ENCODE data around the gene CAMK2N2.
A peak's percentile ranks its signal among the peaks of the same experiment; 100 is the strongest.

CAMK2N2 gene

DNA sequence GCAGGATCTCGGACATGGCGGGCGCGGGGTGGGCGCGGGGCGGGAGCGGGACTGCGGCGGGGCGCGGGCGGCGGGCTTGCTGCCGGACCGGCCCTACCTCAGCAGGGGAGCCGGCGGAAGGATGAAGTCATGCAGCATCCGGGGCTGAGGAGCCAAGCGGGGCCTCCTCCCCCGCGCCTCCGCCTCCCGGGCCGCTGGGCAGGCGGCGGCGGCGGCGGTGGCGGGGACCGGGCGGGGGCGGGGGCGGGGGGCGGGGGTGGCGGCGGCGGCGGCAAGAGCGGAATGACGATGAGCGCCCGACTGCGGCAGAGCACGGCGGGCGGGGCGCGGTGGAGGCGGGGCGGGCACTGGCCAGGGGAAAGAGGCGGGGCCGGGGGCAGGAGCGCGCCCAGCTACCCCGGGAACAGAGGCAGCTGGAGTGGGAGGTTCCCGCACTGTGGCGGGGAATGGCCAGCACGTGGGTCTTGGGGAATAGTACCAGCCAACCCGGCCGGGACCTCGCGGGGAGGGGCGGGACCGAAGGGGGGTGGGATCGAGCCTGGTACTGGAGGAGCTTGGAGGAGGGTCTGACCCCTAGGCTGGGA lies at the start of gene CAMK2N2:
CAMK2N2 (minus strand) TSS at position 284 of the 584 bp plus-strand sequence; CDS start at position 16, 268 bp downstream.
- no peak for DNase-seq (ENCODE audit: low read depth in 2 of 2)

DNA sequence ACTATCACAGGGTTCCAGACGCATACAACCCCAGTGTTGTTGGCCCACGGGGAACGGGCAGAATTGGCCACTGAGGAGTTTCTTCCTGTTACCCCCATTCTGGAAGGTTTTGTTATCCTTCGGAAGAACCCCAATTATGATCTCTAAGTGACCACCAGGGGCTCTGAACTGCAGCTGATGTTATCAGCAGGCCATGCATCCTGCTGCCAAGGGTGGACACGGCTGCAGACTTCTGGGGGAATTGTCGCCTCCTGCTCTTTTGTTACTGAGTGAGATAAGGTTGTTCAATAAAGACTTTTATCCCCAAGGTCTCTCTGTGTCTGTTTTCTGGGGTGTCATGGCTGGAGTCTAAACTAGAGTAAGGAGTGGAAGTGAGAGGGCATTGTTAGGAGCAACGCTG lies 47.4 kb upstream of the CAMK2N2 start:
- DNase-seq (ENCODE audit: low read depth in 2 of 2), result no peak

DNA sequence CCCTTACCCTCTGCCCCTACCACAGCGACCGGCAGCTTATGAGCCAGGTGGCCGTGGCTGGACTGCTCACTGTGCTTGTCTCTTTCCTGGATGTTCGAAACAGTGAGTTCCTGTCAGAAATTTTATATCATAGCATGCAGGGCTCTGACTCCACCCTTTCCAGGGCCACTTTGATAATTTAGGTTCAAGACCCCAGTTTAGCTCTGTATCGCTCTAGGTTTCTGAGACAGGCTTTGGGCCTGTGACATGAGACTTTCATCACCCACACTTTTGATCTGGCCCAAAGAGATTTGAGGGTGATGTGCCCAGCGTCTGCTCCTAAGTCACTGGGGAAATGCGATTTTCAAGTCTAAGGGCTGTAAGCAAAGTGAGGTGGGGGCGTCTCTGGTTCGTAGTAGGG lies 46.6 kb upstream of the CAMK2N2 start:
- DNase-seq (ENCODE audit: low read depth in 2 of 2), result no peak

DNA sequence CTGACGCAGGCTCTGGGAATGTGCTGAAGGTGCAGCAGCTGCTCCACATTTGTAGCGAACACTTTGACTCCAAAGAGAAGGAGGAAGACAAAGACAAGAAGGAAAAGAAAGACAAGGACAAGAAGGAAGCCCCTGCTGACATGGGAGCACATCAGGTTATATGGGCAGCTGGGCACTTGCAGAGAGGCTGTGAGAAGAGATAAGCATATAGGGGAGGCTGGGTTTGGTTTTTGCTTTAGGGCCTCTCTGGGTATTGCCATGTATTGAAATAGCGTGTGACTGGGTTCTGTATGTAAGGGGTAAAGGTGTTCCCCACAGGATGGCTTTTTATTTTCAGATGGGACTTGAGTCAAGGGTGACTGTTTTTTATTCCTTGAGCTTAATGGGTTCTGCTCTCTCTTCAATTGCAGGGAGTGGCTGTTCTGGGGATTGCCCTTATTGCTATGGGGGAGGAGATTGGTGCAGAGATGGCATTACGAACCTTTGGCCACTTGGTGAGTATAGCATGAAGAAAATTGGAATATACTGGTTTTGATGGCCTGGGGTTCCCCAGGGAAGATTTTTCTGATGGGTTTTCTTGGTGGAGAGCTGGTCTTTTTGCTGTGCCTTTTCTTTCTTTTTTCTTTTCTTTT lies 45.1 kb upstream of the CAMK2N2 start:
- DNase-seq (ENCODE audit: low read depth in 2 of 2), result no peak

DNA sequence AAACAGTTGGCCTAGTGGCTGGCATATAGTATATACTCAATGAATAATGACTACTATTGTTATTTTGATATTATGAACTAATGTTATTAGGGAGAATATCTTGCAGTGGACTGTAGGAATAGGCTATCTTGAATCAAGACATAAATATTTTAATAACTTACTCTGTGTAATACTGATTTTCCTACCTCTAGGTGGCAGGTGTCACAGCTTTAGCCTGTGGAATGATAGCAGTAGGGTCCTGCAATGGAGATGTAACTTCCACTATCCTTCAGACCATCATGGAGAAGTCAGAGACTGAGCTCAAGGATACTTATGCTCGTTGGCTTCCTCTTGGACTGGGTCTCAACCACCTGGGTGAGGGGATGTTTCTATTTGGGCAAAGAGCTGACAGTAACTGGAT lies 44.2 kb upstream of the CAMK2N2 start:
- no peak for DNase-seq (ENCODE audit: low read depth in 2 of 2)

DNA sequence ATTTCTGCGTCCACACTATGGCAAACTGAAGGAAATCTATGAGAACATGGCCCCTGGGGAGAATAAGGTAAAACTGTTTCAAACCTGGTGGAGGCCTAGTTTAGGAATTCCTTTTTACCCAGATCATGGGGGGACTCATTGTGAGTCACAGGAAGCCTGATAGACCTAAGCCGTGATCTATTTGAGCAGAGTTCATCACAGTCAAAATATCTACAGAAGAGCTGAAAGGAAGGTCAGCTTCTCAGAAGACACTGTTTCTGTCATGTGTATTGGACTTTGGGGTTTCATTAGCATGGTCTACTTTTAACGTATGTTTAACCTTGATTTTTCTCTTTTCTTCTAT lies 39.0 kb upstream of the CAMK2N2 start:
- no peak for DNase-seq (ENCODE audit: low read depth in 2 of 2)

DNA sequence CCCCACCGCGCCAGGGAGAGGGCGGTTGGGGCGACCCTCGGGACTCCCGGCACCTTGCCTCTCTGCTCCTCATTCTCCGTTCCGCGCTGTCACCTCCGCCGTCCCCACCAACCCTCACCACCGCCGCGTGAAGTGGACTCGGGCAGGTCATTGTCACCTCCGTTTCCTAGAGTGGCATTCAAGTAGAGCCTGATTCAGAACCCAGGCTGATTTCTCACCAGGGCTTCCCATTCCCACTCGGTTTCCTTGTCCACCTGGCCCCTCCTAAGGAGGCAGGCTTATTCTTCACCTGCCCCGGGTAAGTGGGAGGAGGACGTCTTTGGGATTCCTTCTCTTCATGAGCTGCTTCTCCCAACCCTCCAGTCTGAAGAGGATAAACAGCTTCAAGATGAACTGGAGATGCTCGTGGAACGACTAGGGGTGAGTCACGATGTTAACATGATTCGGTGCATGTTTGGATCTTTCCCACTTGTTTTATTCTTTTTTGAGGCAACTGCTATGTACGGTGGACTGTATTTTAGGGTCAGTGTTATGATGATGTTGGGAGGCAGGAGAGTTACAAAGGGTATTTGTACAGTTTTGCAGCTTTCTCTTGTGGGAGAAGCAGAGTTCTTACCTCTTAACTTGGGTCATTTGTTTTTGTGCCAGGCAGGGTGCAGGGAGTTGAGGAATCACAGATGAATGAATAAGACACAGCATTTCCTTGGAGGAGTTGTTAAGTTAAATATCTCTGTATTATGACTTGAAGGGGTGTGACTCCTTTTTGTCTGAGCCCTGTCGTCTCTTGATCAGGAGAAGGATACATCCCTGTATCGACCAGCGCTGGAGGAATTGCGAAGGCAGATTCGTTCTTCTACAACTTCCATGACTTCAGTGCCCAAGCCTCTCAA lies 38.4 kb upstream of the CAMK2N2 start:
- no peak for DNase-seq (ENCODE audit: low read depth in 2 of 2)

DNA sequence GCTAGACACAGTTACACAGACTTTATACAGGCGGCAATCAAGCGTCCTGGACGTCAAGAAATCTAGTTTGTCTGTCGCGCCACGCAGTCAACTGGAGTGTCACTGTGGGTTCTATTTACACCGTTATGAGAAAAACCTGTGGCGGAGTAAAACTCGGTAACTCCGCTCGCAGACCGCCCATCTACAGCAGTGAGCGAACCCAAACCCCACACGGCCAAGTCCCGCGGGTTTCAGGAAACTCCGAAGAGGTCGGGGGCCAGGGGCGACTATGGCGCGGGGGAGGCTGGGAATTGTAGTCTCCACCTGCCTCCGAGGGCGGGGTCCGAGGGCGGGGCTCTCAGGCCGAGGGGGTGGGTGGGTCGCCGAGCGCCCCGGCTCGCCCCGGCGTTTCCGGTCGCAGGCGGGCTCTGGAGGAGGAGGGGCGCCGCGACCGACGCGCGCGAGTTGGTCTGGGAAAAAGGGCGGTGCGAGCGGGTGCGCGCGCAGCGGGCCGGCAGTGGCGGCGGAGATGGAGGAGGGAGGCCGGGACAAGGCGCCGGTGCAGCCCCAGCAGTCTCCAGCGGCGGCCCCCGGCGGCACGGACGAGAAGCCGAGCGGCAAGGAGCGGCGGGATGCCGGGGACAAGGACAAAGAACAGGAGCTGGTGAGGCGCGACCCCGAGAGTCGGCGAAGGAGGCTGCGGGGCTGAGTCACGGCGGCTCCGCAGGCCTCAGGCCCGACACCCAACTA lies 37.6 kb upstream of the CAMK2N2 start, which contains the start of gene PSMD2:
PSMD2 (plus strand) TSS at position 483 of the 729 bp plus-strand sequence; CDS start at position 509, 26 bp downstream.
- DNase-seq (ENCODE audit: low read depth in 2 of 2), result peak; percentile 97

DNA sequence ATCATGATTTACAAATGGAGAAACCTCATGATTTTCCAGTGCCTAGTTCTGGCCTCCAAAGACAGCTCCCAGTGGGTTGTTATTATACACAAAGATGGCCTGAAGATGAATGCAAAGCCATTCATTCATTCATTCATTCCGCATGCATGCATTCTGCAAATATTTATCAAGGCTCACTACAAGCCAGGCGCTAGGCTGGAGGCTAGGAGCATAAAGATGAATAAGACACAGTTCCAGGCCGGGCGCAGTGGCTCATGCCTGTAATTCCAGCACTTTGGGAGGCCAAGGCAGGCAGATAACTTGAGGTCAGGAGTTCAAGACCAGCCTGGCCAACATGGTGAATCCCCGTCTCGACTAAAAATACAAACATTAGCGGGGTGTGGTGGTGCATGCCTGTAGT lies 35.3 kb upstream of the CAMK2N2 start:
- no peak for DNase-seq (ENCODE audit: low read depth in 2 of 2)

DNA sequence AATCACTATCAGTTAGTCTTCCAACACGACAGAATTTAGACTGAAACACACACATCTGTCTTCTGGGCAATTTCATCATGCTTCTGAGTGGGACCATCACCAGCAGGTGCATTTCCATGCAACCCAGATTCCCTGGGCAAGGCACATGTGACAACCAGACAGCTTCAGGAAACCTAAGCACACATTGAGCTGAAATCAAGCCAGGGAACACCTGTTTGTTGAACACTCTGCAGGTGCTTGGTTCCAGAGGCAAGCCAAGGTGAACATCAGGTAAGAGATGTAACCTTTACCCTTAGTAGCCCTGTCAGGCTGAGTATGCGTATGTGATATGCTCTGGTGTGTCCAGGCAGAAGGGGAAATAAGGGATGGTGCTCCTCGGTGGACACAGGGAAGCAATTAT lies 34.4 kb upstream of the CAMK2N2 start:
- no peak for DNase-seq (ENCODE audit: low read depth in 2 of 2)

DNA sequence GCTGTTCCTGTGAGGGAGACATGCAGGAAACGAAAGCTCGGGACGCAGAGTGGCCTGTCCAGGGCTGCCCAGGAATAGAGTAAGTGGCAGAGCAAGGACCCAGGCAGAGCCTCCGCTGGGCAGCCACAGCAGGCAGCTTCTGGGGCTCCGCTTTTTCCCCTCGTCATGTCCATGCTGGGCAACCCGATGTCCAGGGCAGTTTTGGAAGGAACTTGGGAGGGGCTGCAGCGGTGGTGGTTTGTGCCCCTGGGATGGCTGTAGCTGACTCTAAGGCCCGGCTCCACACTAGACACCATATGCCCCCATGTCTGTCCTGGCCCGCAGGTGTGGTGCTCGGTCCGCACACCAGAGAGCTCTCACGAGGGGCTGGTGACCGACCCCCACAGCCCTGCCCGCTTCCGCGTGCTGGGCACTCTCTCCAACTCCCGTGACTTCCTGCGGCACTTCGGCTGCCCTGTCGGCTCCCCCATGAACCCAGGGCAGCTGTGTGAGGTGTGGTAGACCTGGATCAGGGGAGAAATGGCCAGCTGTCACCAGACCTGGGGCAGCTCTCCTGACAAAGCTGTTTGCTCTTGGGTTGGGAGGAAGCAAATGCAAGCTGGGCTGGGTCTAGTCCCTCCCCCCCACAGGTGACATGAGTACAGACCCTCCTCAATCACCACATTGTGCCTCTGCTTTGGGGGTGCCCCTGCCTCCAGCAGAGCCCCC lies 30.5 kb upstream of the CAMK2N2 start:
- no peak for DNase-seq (ENCODE audit: low read depth in 2 of 2)

DNA sequence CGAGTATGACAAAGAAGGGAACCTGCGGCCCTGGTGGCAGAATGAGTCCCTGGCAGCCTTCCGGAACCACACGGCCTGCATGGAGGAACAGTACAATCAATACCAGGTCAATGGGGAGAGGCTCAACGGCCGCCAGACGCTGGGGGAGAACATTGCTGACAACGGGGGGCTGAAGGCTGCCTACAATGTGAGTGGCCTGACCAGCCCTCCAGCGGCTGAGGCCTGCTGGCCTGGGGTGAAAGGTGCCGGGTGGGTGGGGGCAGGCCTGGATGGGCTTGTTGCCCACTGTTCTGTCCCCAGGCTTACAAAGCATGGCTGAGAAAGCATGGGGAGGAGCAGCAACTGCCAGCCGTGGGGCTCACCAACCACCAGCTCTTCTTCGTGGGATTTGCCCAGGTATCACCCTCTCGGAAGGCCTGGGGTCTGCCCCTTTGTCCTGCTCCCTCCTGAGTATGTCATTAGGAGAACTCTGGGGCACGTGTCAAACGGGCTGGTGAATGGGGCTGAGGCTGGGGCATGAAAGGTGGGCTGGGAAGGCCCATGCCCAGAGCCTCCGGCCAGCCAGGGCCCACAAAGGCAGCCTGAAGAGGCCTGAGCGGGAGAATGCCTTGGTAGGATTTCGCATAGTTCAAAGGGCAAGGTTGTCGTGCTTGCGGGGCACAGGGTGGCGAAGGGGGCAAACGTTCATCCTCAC lies 29.8 kb upstream of the CAMK2N2 start:
- no peak for DNase-seq (ENCODE audit: low read depth in 2 of 2)

DNA sequence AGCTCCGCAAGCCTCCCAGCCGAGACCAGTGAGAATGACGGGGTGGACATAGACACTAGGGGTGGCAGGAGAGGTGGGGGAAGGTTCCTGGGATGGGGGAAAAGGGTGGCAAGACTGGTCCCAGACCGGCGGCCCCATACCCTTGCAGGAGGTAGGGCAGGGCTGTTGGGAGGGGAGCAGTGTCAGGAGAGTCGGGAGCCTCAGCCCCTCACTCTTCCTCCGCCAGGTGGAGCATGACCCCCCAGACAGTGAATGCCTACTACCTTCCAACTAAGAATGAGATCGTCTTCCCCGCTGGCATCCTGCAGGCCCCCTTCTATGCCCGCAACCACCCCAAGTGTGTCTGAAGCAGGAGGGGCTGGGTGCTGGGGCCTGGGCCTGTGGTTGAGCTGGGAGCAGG lies 29.0 kb upstream of the CAMK2N2 start:
- DNase-seq (ENCODE audit: low read depth in 2 of 2), result no peak

DNA sequence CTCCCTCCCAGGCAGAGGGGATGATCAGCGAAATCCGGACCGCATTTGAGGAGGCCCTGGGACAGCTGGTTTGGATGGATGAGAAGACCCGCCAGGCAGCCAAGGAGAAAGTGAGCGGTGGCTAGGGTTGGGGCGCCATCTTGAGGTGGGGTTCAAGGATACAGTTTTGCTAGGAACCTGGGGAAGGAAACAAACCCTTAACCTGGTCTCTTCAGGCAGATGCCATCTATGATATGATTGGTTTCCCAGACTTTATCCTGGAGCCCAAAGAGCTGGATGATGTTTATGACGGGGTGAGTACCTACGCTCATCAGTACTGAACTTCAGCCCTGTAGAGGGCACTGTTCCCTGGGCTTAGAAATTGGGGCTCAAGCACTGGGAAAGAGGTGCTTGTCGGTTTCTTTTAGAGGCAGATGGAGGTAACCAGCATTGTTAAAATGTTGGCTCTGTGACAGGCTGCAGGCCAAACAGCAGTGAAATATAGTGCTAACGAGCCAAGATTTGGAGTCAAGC lies 28.1 kb upstream of the CAMK2N2 start:
- DNase-seq (ENCODE audit: low read depth in 2 of 2), result peak; percentile 9 to 48

DNA sequence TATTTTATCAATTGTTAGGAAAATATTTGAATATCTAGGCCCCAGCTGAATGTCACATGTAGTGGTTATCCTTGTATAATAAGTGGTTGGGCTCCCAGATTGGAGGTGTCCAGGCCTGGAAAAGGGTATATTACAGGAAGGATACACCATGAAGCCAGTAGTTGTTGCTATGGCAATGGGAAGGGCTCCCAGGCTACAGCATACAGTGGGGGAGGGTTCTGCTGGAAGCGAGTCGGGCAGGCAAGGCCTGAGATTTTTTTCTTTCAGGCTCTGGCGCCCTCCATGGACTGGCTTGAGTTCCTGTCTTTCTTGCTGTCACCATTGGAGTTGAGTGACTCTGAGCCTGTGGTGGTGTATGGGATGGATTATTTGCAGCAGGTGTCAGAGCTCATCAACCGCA lies 23.3 kb upstream of the CAMK2N2 start:
- DNase-seq (ENCODE audit: low read depth in 2 of 2), result no peak

DNA sequence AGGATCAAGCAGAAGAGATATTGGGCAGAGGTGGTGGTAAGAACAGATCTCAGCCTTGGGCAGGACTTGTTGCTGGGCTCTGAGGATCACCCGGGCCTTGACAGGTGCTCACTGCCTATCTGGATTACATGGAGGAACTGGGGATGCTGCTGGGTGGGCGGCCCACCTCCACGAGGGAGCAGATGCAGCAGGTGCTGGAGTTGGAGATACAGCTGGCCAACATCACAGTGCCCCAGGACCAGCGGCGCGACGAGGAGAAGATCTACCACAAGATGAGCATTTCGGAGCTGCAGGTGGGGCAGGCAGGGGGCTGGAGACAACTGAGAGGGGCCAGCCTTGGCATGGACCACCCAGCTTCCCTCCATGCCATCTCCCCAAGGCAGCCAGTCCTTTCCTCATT lies 22.3 kb upstream of the CAMK2N2 start:
- no peak for DNase-seq (ENCODE audit: low read depth in 2 of 2)

DNA sequence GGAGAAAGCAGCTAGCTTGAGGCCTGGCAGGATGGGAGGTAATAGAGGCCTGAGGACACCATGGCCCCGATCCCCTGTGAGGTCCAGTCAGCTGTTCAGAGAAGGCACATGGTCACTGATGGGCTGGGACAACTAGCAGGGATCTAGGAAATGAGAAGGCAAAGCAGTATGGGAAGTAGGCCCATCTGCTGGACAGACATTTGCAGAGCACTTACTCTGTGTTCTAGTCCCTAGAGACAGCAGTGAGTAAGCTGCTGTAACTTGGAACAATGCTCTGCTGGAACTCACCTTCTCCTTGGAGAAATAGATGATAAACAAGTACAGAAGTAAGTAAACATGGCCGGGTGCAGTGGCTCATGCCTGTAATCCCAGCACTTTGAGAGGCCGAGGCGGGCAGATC lies 21.6 kb upstream of the CAMK2N2 start:
- no peak for DNase-seq (ENCODE audit: low read depth in 2 of 2)

DNA sequence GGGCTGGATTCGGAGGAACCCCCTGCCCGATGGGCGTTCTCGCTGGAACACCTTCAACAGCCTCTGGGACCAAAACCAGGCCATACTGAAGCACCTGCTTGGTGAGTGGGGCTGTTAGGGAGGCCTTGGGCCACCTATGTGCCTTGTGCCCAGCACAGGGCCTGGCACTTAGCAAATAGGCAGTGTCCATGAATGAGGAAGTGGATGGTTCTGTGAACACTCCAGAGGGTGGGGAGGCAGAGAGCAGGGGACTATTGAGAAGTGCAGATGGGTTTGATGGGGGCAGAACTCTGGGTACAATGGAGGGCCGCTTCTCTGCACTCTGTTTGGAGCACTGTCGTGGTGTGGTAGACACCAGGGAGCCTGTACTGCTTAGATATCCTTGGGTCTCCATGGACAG lies 16.0 kb upstream of the CAMK2N2 start:
- DNase-seq (ENCODE audit: low read depth in 2 of 2), result no peak

DNA sequence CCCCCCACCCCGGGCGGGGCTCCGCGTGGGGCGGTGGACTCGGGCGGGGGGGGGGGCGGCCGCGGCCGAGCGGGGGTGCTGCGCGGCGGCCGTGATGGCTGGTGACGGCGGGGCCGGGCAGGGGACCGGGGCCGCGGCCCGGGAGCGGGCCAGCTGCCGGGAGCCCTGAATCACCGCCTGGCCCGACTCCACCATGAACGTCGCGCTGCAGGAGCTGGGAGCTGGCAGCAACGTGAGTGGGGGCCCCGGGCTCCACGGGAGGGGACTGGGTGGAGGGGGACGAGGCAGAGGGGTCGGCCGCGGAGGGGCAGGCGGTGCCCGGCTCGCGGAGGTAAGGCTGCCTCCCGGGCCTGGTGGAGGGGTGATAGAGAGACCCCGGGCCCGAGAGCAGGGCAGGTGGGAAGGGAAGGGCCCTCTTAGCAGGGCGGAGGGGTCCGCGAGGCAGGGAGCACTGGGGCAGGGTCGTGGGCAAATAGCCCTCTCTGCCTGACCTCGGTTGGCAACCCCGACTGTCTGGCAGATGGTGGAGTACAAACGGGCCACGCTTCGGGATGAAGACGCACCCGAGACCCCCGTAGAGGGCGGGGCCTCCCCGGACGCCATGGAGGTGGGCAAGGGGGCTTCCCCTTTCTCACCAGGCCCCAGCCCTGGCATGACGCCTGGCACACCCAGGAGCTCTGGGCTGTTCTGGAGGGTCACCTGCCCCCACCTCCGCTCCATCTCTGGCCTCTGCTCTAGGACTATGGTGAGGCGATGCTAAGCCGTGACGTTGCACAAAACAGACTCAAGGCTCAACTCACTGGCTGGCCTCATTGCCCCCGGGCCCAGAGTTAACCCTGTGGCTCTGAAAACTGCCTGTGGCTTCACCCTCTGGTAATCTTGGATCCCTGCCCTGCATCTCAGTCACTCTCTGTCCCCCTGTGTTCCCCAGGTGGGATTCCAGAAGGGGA lies 14.9 kb upstream of the CAMK2N2 start, which contains the start of gene ECE2:
ECE2 (plus strand) TSS at position 62 of the 950 bp plus-strand sequence; CDS start at position 194, 132 bp downstream.
- no peak for DNase-seq (ENCODE audit: low read depth in 2 of 2)

DNA sequence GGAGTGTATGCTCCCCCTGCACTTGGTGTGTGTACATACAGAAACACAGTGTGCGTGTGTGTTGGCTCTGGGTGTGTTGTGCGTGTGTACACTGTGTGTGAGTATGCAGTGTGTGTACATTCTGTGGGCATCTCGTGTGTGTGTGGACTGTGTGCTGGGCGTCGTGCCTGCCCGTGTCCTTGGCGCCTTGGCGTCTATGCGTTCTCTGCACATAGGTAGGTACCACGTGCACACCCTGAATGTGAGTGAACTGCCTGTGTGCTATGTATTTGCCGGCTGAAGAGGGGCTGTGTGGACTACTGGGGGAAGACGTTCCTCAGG lies 14.0 kb upstream of the CAMK2N2 start:
- DNase-seq (ENCODE audit: low read depth in 2 of 2), result no peak
